Cardiac septum (tissue), 1 donor: Measurements from ENCODE around the gene PCDHGA11. TPM values are rescaled to one million over a fixed set of nuclear protein-coding genes. Genes with fewer than 3 reads are reported as not detected.
"Not testable (repeated sequence)": the region's sequence is repeated elsewhere in the genome, so short reads cannot be mapped to it uniquely, and the experiment has no call there.

ENCODE experiments used
- DNase-seq: peaks from one replicate; pipeline ENCODE4 v3.0.0-alpha.2; 2020; ENCODE audit warnings: low spot score
- intact Hi-C: fragments of 100-400 bp; cut with DNase I; formaldehyde crosslinking; loops from one replicate; pipeline ENCODE4 v1.14.0; 2022
- total RNA-seq: library from RNA; stranded (reverse); fragmentation: NEBNext Ultra II Directional; extraction: Animal tissue kit (Norgen Biotek cat#: 25700); gene quantifications from one replicate; pipeline ENCODE4 v1.2.1, GENCODE V29; 2021
- donor health status: DM: no; HTN: no; CAD: no.

PCDHGA11 gene
- total RNA-seq, 1 donor from 2014 or later: 9.6 TPM

DNA sequence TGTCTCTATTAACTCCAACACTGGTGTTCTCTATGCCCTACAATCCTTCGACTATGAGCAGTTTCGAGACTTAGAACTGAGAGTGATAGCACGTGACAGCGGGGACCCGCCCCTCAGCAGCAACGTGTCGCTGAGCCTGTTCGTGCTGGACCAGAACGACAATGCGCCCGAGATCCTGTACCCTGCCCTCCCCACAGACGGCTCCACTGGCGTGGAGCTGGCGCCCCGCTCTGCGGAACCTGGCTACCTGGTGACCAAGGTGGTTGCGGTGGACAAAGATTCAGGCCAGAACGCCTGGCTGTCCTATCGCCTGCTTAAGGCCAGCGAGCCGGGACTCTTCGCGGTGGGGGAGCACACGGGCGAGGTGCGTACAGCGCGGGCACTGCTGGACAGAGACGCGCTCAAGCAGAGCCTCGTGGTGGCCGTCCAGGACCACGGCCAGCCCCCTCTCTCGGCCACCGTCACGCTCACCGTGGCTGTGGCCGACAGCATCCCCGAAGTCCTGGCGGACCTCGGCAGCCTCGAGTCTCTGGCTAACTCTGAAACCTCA is 2.0 kb downstream of the PCDHGA11 start:
- intact Hi-C loops: no loop called here

DNA sequence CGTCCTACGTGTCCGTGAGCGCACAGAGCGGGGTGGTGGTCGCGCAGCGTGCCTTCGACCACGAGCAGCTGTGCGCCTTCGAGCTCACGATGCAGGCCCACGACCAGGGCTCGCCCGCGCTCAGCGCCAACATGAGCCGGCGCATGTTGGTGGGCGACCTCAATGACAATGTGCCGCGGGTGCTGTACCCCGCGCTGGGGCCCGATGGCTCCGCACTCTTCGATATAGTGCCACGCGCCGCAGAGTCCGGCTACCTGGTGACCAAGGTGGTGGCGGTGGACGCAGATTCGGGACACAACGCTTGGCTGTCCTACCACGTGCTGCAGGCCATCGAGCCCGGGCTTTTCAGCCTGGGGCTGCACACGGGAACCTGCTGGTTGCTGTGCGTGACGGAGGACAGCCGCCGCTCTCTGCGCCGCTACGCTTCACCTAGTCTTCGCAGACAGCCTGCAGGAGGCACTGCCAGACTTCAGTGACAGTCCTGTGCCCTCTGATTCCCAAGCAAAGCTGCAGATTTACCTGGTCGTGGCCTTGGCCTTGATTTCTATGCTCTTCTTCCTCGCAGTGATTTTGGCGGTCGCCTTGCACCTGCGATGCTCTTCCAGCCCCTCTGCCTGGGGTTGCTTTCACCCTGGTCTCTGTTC is 7.1 kb downstream of the PCDHGA11 start:
- no peak for DNase-seq
- intact Hi-C loops: no loop called here

More for the DNA sequence above, 2.0 kb downstream of the PCDHGA11 start:
- no peak for DNase-seq

DNA sequence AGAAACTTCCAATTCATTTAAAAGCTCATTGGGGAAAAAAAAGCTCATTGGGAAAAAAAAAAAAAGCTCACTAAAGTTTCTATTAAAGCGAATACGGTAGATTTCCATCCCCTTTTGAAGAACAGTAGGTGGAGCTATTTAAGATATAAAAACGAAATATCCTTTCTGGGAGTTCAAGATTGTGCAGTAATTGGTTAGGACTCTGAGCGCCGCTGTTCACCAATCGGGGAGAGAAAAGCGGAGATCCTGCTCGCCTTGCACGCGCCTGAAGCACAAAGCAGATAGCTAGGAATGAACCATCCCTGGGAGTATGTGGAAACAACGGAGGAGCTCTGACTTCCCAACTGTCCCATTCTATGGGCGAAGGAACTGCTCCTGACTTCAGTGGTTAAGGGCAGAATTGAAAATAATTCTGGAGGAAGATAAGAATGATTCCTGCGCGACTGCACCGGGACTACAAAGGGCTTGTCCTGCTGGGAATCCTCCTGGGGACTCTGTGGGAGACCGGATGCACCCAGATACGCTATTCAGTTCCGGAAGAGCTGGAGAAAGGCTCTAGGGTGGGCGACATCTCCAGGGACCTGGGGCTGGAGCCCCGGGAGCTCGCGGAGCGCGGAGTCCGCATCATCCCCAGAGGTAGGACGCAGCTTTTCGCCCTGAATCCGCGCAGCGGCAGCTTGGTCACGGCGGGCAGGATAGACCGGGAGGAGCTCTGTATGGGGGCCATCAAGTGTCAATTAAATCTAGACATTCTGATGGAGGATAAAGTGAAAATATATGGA is 9.7 kb downstream of the PCDHGA11 start, which contains the start of gene PCDHGA12:
Gene PCDHGA12, plus strand, starts transcription at position 176 of the 782 bp plus-strand sequence. Its CDS starts 253 bp downstream, at position 429.
- no peak for DNase-seq
- intact Hi-C loops: loop anchor here (5.0 kb wide), 1 partner anchor 92 kb away; no protein-coding TSS in a partner anchor

DNA sequence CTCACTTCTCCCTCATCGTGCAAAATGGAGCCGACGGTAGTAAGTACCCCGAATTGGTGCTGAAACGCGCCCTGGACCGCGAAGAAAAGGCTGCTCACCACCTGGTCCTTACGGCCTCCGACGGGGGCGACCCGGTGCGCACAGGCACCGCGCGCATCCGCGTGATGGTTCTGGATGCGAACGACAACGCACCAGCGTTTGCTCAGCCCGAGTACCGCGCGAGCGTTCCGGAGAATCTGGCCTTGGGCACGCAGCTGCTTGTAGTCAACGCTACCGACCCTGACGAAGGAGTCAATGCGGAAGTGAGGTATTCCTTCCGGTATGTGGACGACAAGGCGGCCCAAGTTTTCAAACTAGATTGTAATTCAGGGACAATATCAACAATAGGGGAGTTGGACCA is 10.4 kb downstream of the PCDHGA11 start:
- no peak for DNase-seq
- intact Hi-C loops: loop anchor here (5.0 kb wide), 1 partner anchor 91 kb away; no protein-coding TSS in a partner anchor

DNA sequence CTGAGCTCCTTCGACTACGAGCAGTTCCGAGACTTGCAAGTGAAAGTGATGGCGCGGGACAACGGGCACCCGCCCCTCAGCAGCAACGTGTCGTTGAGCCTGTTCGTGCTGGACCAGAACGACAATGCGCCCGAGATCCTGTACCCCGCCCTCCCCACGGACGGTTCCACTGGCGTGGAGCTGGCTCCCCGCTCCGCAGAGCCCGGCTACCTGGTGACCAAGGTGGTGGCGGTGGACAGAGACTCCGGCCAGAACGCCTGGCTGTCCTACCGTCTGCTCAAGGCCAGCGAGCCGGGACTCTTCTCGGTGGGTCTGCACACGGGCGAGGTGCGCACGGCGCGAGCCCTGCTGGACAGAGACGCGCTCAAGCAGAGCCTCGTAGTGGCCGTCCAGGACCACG is 11.5 kb downstream of the PCDHGA11 start:
- intact Hi-C loops: loop anchor here (5.0 kb wide), 1 partner anchor 90 kb away; no protein-coding TSS in a partner anchor

DNA sequence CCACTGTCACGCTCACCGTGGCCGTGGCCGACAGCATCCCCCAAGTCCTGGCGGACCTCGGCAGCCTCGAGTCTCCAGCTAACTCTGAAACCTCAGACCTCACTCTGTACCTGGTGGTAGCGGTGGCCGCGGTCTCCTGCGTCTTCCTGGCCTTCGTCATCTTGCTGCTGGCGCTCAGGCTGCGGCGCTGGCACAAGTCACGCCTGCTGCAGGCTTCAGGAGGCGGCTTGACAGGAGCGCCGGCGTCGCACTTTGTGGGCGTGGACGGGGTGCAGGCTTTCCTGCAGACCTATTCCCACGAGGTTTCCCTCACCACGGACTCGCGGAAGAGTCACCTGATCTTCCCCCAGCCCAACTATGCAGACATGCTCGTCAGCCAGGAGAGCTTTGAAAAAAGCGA is 11.9 kb downstream of the PCDHGA11 start:
- intact Hi-C loops: loop anchor here (5.0 kb wide), 1 partner anchor 90 kb away; no protein-coding TSS in a partner anchor
- not testable (repeated sequence) for DNase-seq

More for the DNA sequence above, 11.5 kb downstream of the PCDHGA11 start:
- DNase-seq: not testable (repeated sequence)

DNA sequence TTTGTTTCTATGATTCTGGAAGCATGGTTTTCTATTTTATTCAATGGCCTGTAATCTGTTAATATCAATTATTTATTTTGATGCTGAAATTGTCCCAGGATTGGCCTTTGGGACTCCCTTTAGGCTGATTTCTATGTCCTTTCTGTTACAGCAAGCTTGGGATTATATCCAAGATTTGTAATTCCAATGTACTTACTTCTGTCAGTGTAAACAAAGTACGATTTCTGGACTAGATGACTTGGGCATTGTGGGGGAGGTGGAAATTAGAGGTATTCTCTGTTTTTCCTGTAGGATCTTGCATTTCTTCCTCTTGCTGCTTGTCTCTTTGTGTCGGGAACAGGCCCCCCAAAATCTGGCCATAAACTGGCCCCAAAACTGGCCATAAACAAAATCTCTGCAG is 13.2 kb downstream of the PCDHGA11 start:
- no peak for DNase-seq
- intact Hi-C loops: loop anchor here (5.0 kb wide), 1 partner anchor 88 kb away; no protein-coding TSS in a partner anchor

DNA sequence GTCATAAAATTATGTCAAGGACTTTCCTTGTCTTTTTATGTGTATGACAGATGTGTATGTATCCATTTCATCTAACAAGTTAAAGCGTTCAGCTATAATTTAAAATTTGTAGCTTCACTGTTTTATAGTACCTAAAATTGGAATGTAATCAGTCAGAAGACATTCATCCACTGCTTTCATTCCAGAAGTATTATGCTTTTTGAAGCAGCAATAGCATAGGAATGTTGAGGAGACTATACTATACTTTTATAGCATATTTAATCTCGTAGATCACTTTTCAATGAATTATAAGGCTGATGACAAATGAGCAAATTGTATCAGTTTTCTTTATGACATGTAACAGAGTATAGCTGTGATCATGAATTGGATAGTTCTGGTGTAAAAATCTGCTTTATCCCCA is 16.4 kb downstream of the PCDHGA11 start:
- no peak for DNase-seq
- intact Hi-C loops: no loop called here

DNA sequence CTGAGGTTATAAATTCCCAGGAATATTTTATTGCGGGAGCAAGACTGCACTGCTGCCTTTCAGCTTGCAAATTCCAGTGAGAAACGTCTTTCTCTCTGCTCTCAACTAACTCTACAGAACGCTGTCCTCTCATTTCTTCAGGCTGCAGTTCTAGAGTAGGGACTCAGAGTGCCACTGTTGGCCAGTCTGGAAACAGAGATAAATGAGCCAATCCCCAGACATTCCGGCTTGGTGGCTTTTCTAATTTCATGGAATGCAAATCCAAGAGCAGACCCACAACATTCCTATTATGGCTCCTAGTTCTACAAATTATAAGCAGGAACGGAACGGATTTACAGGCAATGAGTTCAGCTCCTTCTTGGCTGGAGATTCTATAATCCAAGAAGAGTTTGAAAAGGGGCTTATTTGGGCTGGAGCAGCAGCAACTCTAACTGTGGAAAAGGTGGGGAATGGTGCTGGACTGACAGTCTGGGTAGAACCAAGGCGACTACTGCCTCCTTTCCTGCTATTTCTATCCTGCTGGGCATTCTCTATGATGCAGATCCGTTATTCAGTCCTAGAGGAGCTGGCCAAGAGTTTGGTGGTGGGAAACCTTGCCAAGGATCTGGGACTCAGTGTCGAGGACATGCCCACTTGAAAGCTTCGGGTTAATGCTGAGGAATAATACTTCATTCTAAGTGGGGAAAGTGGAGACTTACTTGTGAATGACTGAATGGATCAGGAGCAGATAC is 18.7 kb downstream of the PCDHGA11 start:
- intact Hi-C loops: loop anchor here (5.0 kb wide), 1 partner anchor 38 kb away; the partner anchor contains the start of gene PCDHGC3
- DNase-seq: no peak

DNA sequence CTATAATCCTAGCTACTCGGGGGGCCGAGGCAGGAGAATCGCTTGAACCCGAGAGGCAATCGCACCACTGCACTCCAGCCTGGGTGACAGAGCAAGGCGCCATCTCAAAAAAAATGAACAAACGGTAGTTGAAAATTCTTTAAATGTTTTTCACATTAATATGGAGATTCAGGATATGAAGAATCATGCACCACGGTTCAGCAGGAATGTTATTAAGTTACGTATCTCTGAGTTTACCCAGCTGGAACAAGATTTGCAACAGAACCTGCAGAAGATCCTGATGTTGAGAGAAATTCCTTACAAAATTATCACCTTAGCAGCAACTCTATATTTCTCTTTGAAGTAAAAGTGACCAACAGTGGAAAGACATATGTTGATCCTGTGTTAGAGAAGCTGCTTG is 19.5 kb downstream of the PCDHGA11 start:
- intact Hi-C loops: loop anchor here (5.0 kb wide), 1 partner anchor 37 kb away; the partner anchor contains the start of gene PCDHGC3
- no peak for DNase-seq

DNA sequence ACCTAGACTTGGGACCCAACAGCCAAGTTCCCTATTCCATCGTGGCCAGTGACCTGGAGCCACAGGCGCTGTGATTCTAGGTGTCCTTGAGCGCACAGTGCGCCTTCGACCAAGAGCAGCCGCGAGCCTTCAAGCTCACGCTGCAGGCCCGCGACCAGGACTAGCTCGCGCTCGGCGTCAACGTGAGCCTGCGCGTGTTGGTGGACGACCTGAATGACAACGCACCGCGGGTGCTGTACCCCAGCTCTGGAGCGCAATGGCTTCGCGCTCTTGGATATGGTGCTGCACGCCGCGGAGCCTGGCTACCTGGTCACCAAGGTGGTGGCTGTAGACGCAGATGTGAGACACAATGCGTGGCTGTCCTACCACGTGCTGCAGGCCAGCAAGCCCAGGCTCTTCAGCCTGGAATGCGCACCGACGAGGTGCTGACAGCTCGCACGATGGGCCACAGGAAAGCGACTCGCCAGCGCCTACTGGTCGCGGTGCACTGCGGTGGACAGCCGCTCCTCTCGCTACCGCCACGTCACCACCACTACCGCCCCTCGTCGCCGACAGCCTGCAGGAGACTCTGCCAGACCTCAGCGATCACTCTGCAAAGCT is 20.8 kb downstream of the PCDHGA11 start:
- DNase-seq: no peak
- intact Hi-C loops: loop anchor here (5.0 kb wide), 1 partner anchor 36 kb away; the partner anchor contains the start of gene PCDHGC3

DNA sequence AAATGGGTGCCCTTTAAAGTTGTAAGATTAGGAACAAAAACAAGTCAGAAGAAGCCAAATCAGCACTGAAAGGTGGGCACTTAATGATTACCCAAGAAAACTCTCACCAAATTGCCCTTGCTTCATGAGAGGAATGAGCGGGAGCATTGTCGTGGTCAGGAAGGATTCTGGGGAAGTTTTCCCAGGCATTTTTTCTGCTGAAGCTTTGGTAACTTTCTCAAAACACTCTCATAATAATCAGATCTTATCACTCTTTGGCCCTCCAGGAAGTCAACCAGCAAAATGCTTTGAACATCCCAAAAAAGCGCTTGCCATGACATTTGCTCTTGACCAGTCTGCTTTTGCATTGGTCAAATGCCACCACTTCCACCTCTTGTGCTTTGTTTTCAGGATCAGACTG is 44.5 kb downstream of the PCDHGA11 start:
- no peak for DNase-seq
- intact Hi-C loops: no loop called here

Other genes starting within 250 kb of the PCDHGA11 start
- 0.67 TPM for gene PCDHB7, start 248.4 kb upstream of the PCDHGA11 start, total RNA-seq
- 2.3 TPM for gene PCDHB8, start 243.3 kb upstream of the PCDHGA11 start, total RNA-seq
- gene PCDHB16, start 238.7 kb upstream of the PCDHGA11 start, total RNA-seq: 2.2 TPM
- gene PCDHB9, start 233.9 kb upstream of the PCDHGA11 start, total RNA-seq: 1.3 TPM
- 0.94 TPM for gene PCDHB10, start 228.7 kb upstream of the PCDHGA11 start, total RNA-seq
- 1.9 TPM for gene PCDHB11, start 221.4 kb upstream of the PCDHGA11 start, total RNA-seq
- 1.1 TPM for gene PCDHB12, start 212.3 kb upstream of the PCDHGA11 start, total RNA-seq
- gene PCDHB13, start 207.1 kb upstream of the PCDHGA11 start, total RNA-seq: 4.8 TPM
- 4.4 TPM for gene PCDHB14, start 197.7 kb upstream of the PCDHGA11 start, total RNA-seq
- 9.9 TPM for gene PCDHB15, start 175.7 kb upstream of the PCDHGA11 start, total RNA-seq
- gene SLC25A2, start 117.0 kb upstream of the PCDHGA11 start, total RNA-seq: not detected
- 116 TPM for gene TAF7, start 100.3 kb upstream of the PCDHGA11 start, total RNA-seq
- gene PCDHGA1, start 90.5 kb upstream of the PCDHGA11 start, total RNA-seq: 4.6 TPM
- 17.3 TPM for gene PCDHGA2, start 82.3 kb upstream of the PCDHGA11 start, total RNA-seq
- gene PCDHGA3, start 77.2 kb upstream of the PCDHGA11 start, total RNA-seq: 22.9 TPM
- gene PCDHGB1, start 71.0 kb upstream of the PCDHGA11 start, total RNA-seq: 12.6 TPM
- 15.6 TPM for gene PCDHGA4, start 66.0 kb upstream of the PCDHGA11 start, total RNA-seq
- 16.2 TPM for gene PCDHGB2, start 61.1 kb upstream of the PCDHGA11 start, total RNA-seq
- gene PCDHGA5, start 56.9 kb upstream of the PCDHGA11 start, total RNA-seq: 9.7 TPM
- 14.2 TPM for gene PCDHGB3, start 50.8 kb upstream of the PCDHGA11 start, total RNA-seq
- 11.5 TPM for gene PCDHGA6, start 47.2 kb upstream of the PCDHGA11 start, total RNA-seq
- 11.8 TPM for gene PCDHGA7, start 38.3 kb upstream of the PCDHGA11 start, total RNA-seq
- gene PCDHGB4, start 33.4 kb upstream of the PCDHGA11 start, total RNA-seq: 12.5 TPM
- 14.0 TPM for gene PCDHGA8, start 28.4 kb upstream of the PCDHGA11 start, total RNA-seq
- 13.9 TPM for gene PCDHGB5, start 23.1 kb upstream of the PCDHGA11 start, total RNA-seq
- gene PCDHGA9, start 18.3 kb upstream of the PCDHGA11 start, total RNA-seq: 9.6 TPM
- 11.9 TPM for gene PCDHGB6, start 13.0 kb upstream of the PCDHGA11 start, total RNA-seq
- gene PCDHGA10, start 8.1 kb upstream of the PCDHGA11 start, total RNA-seq: 11.0 TPM
- 16.4 TPM for gene PCDHGB7, start 3.4 kb upstream of the PCDHGA11 start, total RNA-seq
- 10.3 TPM for gene PCDHGA12, start 9.5 kb downstream of the PCDHGA11 start, total RNA-seq
- 16.9 TPM for gene PCDHGC3, start 54.9 kb downstream of the PCDHGA11 start, total RNA-seq
- gene PCDHGC4, start 64.0 kb downstream of the PCDHGA11 start, total RNA-seq: 5.8 TPM
- 6.1 TPM for gene PCDHGC5, start 68.0 kb downstream of the PCDHGA11 start, total RNA-seq
- 77.7 TPM for gene DIAPH1, start 197.9 kb downstream of the PCDHGA11 start, total RNA-seq
- 34.1 TPM for gene HDAC3, start 215.8 kb downstream of the PCDHGA11 start, total RNA-seq
- gene RELL2, start 215.9 kb downstream of the PCDHGA11 start, total RNA-seq: 0.70 TPM
- gene FCHSD1, start 230.4 kb downstream of the PCDHGA11 start, total RNA-seq: 4.1 TPM